NCI-H82 treated with DMSO at 0.1 percent for 48 hours (cell line): ENCODE data around the gene RAP2C.
"Not testable (repeated sequence)": the region's sequence is repeated elsewhere in the genome, so short reads cannot be mapped to it uniquely, and the experiment has no call there.

Experiments
- DNase-seq: peaks from one replicate; lab custom pipeline; 2025; ENCODE audit not compliant: unreplicated experiment; lab: John Stamatoyannopoulos, UW

RAP2C gene

GRCh38 chrX:132200976-132201375, 18.3 kb downstream of the RAP2C start:
- no peak for DNase-seq

- DNase-seq: no peak
Observed at GRCh38 chrX:132199941-132200340, 19.3 kb downstream of the RAP2C start.

GRCh38 chrX:132193872-132194574, 25.2 kb downstream of the RAP2C start:
- no peak for DNase-seq

- no peak for DNase-seq
Observed at GRCh38 chrX:132191938-132192337, 27.3 kb downstream of the RAP2C start.

GRCh38 chrX:132188175-132188574, 31.1 kb downstream of the RAP2C start:
- no peak for DNase-seq

GRCh38 chrX:132187451-132187850, 31.8 kb downstream of the RAP2C start:
- no peak for DNase-seq

- DNase-seq: no peak
Observed at GRCh38 chrX:132184871-132185270, 34.4 kb downstream of the RAP2C start.

GRCh38 chrX:132181364-132181763, 37.9 kb downstream of the RAP2C start:
- DNase-seq: no peak

GRCh38 chrX:132180929-132181328, 38.3 kb downstream of the RAP2C start:
- DNase-seq: no peak

- DNase-seq: no peak
Observed at GRCh38 chrX:132173647-132174046, 45.6 kb downstream of the RAP2C start.

GRCh38 chrX:132171881-132172280, 47.4 kb downstream of the RAP2C start:
- DNase-seq: no peak

GRCh38 chrX:132171478-132171877, 47.8 kb downstream of the RAP2C start:
- no peak for DNase-seq

- DNase-seq: no peak
Observed at GRCh38 chrX:132169554-132169953, 49.7 kb downstream of the RAP2C start.

- no peak for DNase-seq
Observed at GRCh38 chrX:132165651-132166050, 53.6 kb downstream of the RAP2C start.

- no peak for DNase-seq
Observed at GRCh38 chrX:132165005-132165404, 54.2 kb downstream of the RAP2C start.

GRCh38 chrX:132163094-132163493, 56.2 kb downstream of the RAP2C start:
- not testable (repeated sequence) for DNase-seq

- no peak for DNase-seq
Observed at GRCh38 chrX:132153166-132153565, 66.1 kb downstream of the RAP2C start.
